B cell (primary cell): ENCODE measurements around the gene RBPJ. TPM values are rescaled to one million over a fixed set of nuclear protein-coding genes. Genes with fewer than 3 reads are reported as not detected.

Experiments
- ATAC-seq: fragments of 200-7000 bp; cut with Tn5 transposase; one replicate; pipeline ENCODE4 v1.10.0; 2021; ENCODE audit warnings: low read depth, mild to moderate bottlenecking, moderate number of reproducible peaks, moderate library complexity
- CTCF ChIA-PET: fragments of 350-600 bp; sonication (Branson Sonifier 250); formaldehyde crosslinking; loops from one replicate; lab custom pipeline; 2021; ENCODE audit warnings: antibody characterized with exemption, inconsistent platforms; lab: Charles Lee
- POLR2A ChIA-PET: fragments of 350-600 bp; sonication (Branson Sonifier 250); formaldehyde crosslinking; loops from one replicate; lab custom pipeline; 2021; ENCODE audit warnings: antibody characterized with exemption; lab: Charles Lee
- DNase-seq: peaks from one replicate; pipeline ENCODE4 v3.0.0; 2013
- H2AFZ ChIP-seq: 2 replicates; pipeline ENCODE4 v1.6.1; 2012; ENCODE audit warnings: mild to moderate bottlenecking, low read depth, low read length; ENCODE audit not compliant: insufficient read depth, poor library complexity, severe bottlenecking
- H3K27ac ChIP-seq, 2 donors: 1 replicate in 1 of 2; 2 replicates in 1 of 2; pipeline ENCODE4 v1.5.1; 2012 to 2013; ENCODE audit warnings: low read length in 2 of 2, mild to moderate bottlenecking in 2 of 2, moderate library complexity in 1 of 2
- H3K27me3 ChIP-seq, 4 experiments: fragments of 200-600 bp in 1 of 4; sonication (generic) in 1 of 4; replicated peaks in 1 of 4; 1 replicate in 2 of 4; 2 replicates in 2 of 4; pipeline versions ENCODE4 v1.6.1 to v1.7.0; 2013 to 2016; ENCODE audit warnings: low read length in 3 of 4, mild to moderate bottlenecking in 2 of 4, mixed read lengths in 1 of 4, moderate library complexity in 1 of 4; ENCODE audit not compliant: insufficient read depth in 4 of 4, control insufficient read depth in 3 of 4; ENCODE audit errors: control extremely low read depth in 1 of 4
- H3K36me3 ChIP-seq, 2 experiments: replicated peaks in 1 of 2; 1 replicate in 1 of 2; 2 replicates in 1 of 2; pipeline versions ENCODE4 v1.6.1 to v1.7.1; 2013; ENCODE audit warnings: low read length in 1 of 2; ENCODE audit not compliant: insufficient read depth in 2 of 2, control insufficient read depth in 1 of 2; ENCODE audit errors: control extremely low read depth in 1 of 2, extremely low read depth in 1 of 2
- H3K4me1 ChIP-seq, 2 donors: fragments of 200-600 bp in 1 of 2; sonication (generic) in 1 of 2; 1 replicate in 1 of 2; 2 replicates in 1 of 2; pipeline versions ENCODE4 v1.5.1 to v1.6.1; 2013 to 2017; ENCODE audit warnings: low read length in 2 of 2; ENCODE audit not compliant: control insufficient read depth in 2 of 2, insufficient read depth in 2 of 2
- H3K4me2 ChIP-seq: replicated peaks from 2 replicates; pipeline ENCODE3; 2012; ENCODE audit warnings: mild to moderate bottlenecking, low read depth, low read length; ENCODE audit not compliant: poor library complexity, severe bottlenecking
- H3K4me3 ChIP-seq, 5 experiments: fragments of 200-600 bp in 1 of 5; sonication (generic) in 1 of 5; 1 replicate in 3 of 5; 2 replicates in 2 of 5; pipeline versions ENCODE4 v1.5.1 to v1.7.0; 2011 to 2016; ENCODE audit warnings: low read length in 4 of 5, mild to moderate bottlenecking in 4 of 5, low read depth in 2 of 5, control low read depth in 1 of 5, moderate library complexity in 1 of 5; ENCODE audit not compliant: insufficient read depth in 1 of 5; ENCODE audit errors: control extremely low read depth in 1 of 5, extremely low read depth in 1 of 5
- H3K79me2 ChIP-seq: fragments of 200-600 bp; sonication (generic); one replicate; pipeline ENCODE4 v1.6.0; 2016; ENCODE audit warnings: low read length; ENCODE audit not compliant: control insufficient read depth, insufficient read depth
- H3K9ac ChIP-seq: fragments of 200-600 bp; sonication (generic); 2 replicates; pipeline ENCODE4 v1.6.1; 2017; ENCODE audit warnings: mild to moderate bottlenecking, low read length, moderate library complexity
- H3K9me3 ChIP-seq, 3 donors: one replicate each; pipeline versions ENCODE4 v1.6.1 to v1.7.1; 2013; ENCODE audit warnings: low read length in 2 of 3; ENCODE audit not compliant: control insufficient read depth in 2 of 3, insufficient read depth in 1 of 3; ENCODE audit errors: control extremely low read depth in 1 of 3
- H4K20me1 ChIP-seq: 2 replicates; pipeline ENCODE4 v1.6.0; 2012; ENCODE audit warnings: mild to moderate bottlenecking, low read length; ENCODE audit not compliant: insufficient read depth, control insufficient read depth, poor library complexity, severe bottlenecking
- H3K27ac Mint-ChIP-seq: one replicate; pipeline ENCODE4 v1.8.0; 2021; ENCODE audit warnings: mixed read lengths
- H3K27me3 Mint-ChIP-seq: one replicate; pipeline ENCODE4 v1.8.0; 2021; ENCODE audit warnings: mixed read lengths
- H3K4me1 Mint-ChIP-seq: one replicate; pipeline ENCODE4 v1.8.0; 2021; ENCODE audit warnings: mixed read lengths
- H3K4me3 Mint-ChIP-seq: one replicate; pipeline ENCODE4 v1.8.0; 2021; ENCODE audit warnings: mixed read lengths
- H3K9me3 Mint-ChIP-seq: one replicate; pipeline ENCODE4 v1.8.0; 2022; ENCODE audit warnings: mixed read lengths; ENCODE audit not compliant: insufficient read depth
- CTCF ChIP-seq: fragments of 200-600 bp; IDR thresholded peaks from one replicate; pipeline ENCODE4 v1.8.0; 2022; ENCODE audit warnings: antibody characterized with exemption, mild to moderate bottlenecking
- EZH2 ChIP-seq: IDR thresholded peaks from 2 replicates; pipeline ENCODE4 v1.6.1; 2012; ENCODE audit warnings: borderline replicate concordance, low read depth, mild to moderate bottlenecking, moderate library complexity, low read length; ENCODE audit not compliant: insufficient read depth, poor library complexity, severe bottlenecking
- WGBS: methylation state at CpG from one replicate; pipeline ENCODE4 v1.1.5; 2013; ENCODE audit warnings: missing lambda C conversion rate; ENCODE audit not compliant: insufficient coverage; 5-methylcytosine and 5-hydroxymethylcytosine counted together
- intact Hi-C: fragments of 100-400 bp; cut with micrococcal nuclease; formaldehyde crosslinking; loops from one replicate; pipeline ENCODE4 v1.10.0; 2022
- polyA plus RNA-seq: library from polyadenylated mRNA; depleted of rRNA; stranded (reverse); fragments of >200 nt; gene quantifications from 2 replicates; pipeline ENCODE4 v1.2.3, GENCODE V29; 2012
- total RNA-seq, 2 donors: library from RNA; stranded (reverse); fragments of 120-200 nt in 1 of 2; gene quantifications; 1 replicate in 1 of 2; 2 replicates in 1 of 2; pipeline versions ENCODE4 v1.2.3 to v1.2.4, GENCODE V29; 2013 to 2022

Gene RBPJ
- total and polyA plus RNA-seq, 2 donors (not counting 1 experiment from before 2014, with no cell fraction given): 10.6 to 50.1 TPM

- no peaks in the 10 kb centered on the region for H3K27me3 ChIP-seq
- H3K4me3 Mint-ChIP-seq: no peak overlapping the region
- intact Hi-C loops: no loop called here
- H3K36me3 ChIP-seq: no peaks in the 10 kb centered on the region
- POLR2A ChIA-PET: no interaction called here
- peaks cover 32% of the 10 kb centered on the region for H4K20me1 ChIP-seq
- H3K27ac Mint-ChIP-seq: no peak overlapping the region
- no peak overlapping the region for H3K9ac ChIP-seq
- H3K4me2 ChIP-seq: no peak overlapping the region
- H3K4me3 ChIP-seq: no peak overlapping the region
- TF ChIP-seq EZH2 (no peak), CTCF (no peak)
- peaks cover 10% of the 10 kb centered on the region in 2 donors for H3K4me1 ChIP-seq
- H2AFZ ChIP-seq: no peak overlapping the region
- no peaks in the 10 kb centered on the region for H3K9me3 Mint-ChIP-seq
- H3K79me2 ChIP-seq: peaks cover 54% of the 10 kb centered on the region
- WGBS: 100% methylated on average over 1 of the region's 4 CpGs
- no peaks in the 10 kb centered on the region for H3K9me3 ChIP-seq
- H3K27ac ChIP-seq: no peak overlapping the region
- no peaks in the 10 kb centered on the region for H3K27me3 Mint-ChIP-seq
- DNase-seq (no peak), ATAC-seq (no peak)
- H3K4me1 Mint-ChIP-seq: peaks cover 15% of the 10 kb centered on the region
- CTCF ChIA-PET: no interaction called here
Observed at GRCh38 chr4:26360273-26360672, 39.5 kb downstream of the RBPJ start.

- TF ChIP-seq EZH2 (no peak), CTCF (no peak)
- no peaks in the 10 kb centered on the region for H3K27me3 ChIP-seq
- H3K79me2 ChIP-seq: peaks cover 51% of the 10 kb centered on the region
- no peaks in the 10 kb centered on the region for H3K9me3 Mint-ChIP-seq
- no peak overlapping the region for H3K4me3 Mint-ChIP-seq
- no peaks in the 10 kb centered on the region for H3K36me3 ChIP-seq
- H4K20me1 ChIP-seq: peaks cover 31% of the 10 kb centered on the region
- 39% methylated on average over 2 of the region's 5 CpGs for WGBS
- H3K4me3 ChIP-seq: no peak overlapping the region
- peaks cover 4% of the 10 kb centered on the region in 2 donors for H3K4me1 ChIP-seq
- H3K27ac ChIP-seq: no peak overlapping the region
- no peak overlapping the region for H3K9ac ChIP-seq
- H3K9me3 ChIP-seq: no peaks in the 10 kb centered on the region
- H2AFZ ChIP-seq: no peak overlapping the region
- peaks cover 15% of the 10 kb centered on the region for H3K4me1 Mint-ChIP-seq
- H3K27ac Mint-ChIP-seq: no peak overlapping the region
- POLR2A ChIA-PET: no interaction called here
- CTCF ChIA-PET: interaction anchor here (1.1 to 1.2 kb wide), 2 partner anchors 30 to 36 kb away, joined by 4 to 5 read pairs; no protein-coding TSS in a partner anchor
- DNase-seq: no peak
- no peak for ATAC-seq
- no peaks in the 10 kb centered on the region for H3K27me3 Mint-ChIP-seq
- intact Hi-C loops: no loop called here
- H3K4me2 ChIP-seq: no peak overlapping the region
Observed at GRCh38 chr4:26360864-26361263, 40.0 kb downstream of the RBPJ start.
